Stimulated activated CD8-positive, alpha-beta memory T cell treated with anti-CD3 and anti-CD28 coated beads, Interleukin-7, amount 100 ng/mL, for 48 hours (primary cell): ENCODE data around the gene KCTD15.

Experiments
- DNase-seq, 2 donors: peaks; one replicate each; pipeline ENCODE4 v3.0.0-alpha.2; 2020; ENCODE audit warnings: low read depth in 1 of 2; ENCODE audit errors: extremely low read depth in 1 of 2

The KCTD15 gene

GRCh38 chr19:33771384-33772101 is 25.1 kb upstream of the KCTD15 start:
- no peak for DNase-seq

- DNase-seq: no peak
Observed at GRCh38 chr19:33772102-33772857, 24.4 kb upstream of the KCTD15 start.

- no peak for DNase-seq
Observed at GRCh38 chr19:33772858-33773180, 23.9 kb upstream of the KCTD15 start.

GRCh38 chr19:33773704-33774624 is 22.7 kb upstream of the KCTD15 start:
- no peak for DNase-seq

- DNase-seq: no peak
Observed at GRCh38 chr19:33774751-33775150, 21.9 kb upstream of the KCTD15 start.

- no peak for DNase-seq
Observed at GRCh38 chr19:33775731-33776487, 20.8 kb upstream of the KCTD15 start.

- no peak for DNase-seq
Observed at GRCh38 chr19:33777351-33777750, 19.3 kb upstream of the KCTD15 start.

- no peak for DNase-seq
Observed at GRCh38 chr19:33777753-33778088, 18.9 kb upstream of the KCTD15 start.

- peak; percentile 69 to 70 for DNase-seq
Observed at GRCh38 chr19:33778089-33778791, 18.4 kb upstream of the KCTD15 start.

- DNase-seq: no peak
Observed at GRCh38 chr19:33779849-33780248, 16.8 kb upstream of the KCTD15 start.

GRCh38 chr19:33780251-33780650 is 16.4 kb upstream of the KCTD15 start:
- no peak for DNase-seq

GRCh38 chr19:33780746-33781145 is 15.9 kb upstream of the KCTD15 start:
- DNase-seq: no peak

GRCh38 chr19:33781415-33781935 is 15.2 kb upstream of the KCTD15 start:
- DNase-seq: no peak

GRCh38 chr19:33781996-33782395 is 14.7 kb upstream of the KCTD15 start:
- DNase-seq: no peak

- DNase-seq: no peak
Observed at GRCh38 chr19:33784432-33784831, 12.2 kb upstream of the KCTD15 start.

GRCh38 chr19:33785795-33786194 is 10.9 kb upstream of the KCTD15 start:
- no peak for DNase-seq

GRCh38 chr19:33788676-33789075 is 8.0 kb upstream of the KCTD15 start:
- DNase-seq: no peak

GRCh38 chr19:33789344-33789743 is 7.3 kb upstream of the KCTD15 start:
- DNase-seq: no peak

GRCh38 chr19:33794683-33795369 is 1.8 kb upstream of the KCTD15 start:
- DNase-seq: no peak
